GM21723 (cell line): ENCODE data around the gene NTMT2.

Source experiments
- ATAC-seq: cut with Tn5 transposase; IDR thresholded peaks from one replicate; pipeline ENCODE4 v1.9.1; 2021; ENCODE audit warnings: mild to moderate bottlenecking, moderate library complexity; ENCODE audit not compliant: unreplicated experiment

Gene NTMT2

DNA sequence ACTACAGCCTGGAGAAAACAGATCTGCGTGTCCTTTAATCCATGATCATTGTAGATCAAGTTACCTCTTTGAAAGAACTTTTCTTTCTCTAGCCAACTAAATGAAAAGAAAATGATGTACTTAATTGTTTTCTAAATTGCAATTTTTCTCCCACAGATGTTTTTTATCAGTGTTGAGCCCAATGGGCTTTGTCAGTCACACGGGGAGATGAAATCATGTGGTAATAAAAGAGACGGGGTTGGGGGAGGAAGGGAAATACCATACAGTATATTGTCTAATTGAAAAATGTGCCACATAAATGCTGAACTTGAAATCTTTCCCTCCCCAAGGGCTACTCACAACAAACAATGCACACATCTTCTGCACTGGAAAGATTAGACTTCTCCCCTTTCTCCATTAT lies 58.4 kb downstream of the NTMT2 start:
- ATAC-seq = no peak

DNA sequence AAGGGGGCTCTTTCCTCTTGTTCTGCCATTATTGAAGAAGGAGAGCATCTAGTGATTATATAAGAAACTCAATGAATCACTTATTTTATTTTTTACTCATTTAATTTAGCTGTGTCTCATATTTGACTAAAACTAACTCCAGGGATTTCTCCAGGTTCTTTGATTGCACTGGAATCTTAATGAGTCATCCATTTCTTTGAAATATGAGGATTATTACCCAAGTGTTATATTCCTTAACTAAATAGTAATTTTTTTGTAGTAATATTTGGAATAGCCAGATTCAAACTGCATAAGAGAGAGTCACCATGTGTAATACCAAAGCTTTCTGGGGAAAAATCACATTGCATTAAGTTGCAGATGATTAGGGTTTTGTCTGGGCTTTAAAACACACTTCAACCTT lies 59.5 kb downstream of the NTMT2 start:
- no peak for ATAC-seq

DNA sequence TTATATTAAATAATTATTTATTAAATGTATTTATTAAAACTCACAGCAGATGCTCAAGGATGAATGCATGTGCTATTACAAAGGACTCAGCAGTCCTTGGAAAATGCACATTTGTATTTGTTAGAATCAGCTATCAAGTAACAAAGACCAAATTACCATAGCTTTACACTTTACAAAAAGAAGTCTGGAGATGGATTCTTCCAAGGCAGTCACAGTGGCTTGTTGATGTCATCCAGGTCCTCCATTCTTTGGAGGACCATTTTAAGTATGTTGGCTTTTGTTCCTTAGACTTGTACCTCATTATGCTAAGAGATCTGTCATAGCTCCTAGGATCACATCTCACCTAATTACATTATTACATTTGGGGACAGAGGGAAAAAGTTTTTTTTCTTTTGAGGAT lies 63.4 kb downstream of the NTMT2 start:
- no peak for ATAC-seq

DNA sequence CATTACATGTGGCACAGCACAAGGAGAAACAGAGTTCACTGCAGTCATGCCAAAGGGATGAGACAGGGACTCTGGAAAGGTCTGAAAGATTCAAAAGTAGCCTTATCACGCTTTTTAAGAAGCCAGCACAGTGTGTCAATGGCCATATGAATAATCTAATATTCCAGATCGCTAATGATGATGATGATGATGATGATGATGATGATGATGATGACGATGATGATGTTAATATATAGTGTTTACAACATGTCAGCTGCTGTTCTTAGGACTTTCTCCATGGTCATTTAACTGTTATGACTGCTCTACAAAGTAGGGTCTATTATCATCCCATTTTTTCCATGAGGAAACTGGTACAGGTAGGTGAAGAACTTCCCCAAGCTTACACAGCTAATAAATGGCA lies 64.4 kb downstream of the NTMT2 start:
- no peak for ATAC-seq

DNA sequence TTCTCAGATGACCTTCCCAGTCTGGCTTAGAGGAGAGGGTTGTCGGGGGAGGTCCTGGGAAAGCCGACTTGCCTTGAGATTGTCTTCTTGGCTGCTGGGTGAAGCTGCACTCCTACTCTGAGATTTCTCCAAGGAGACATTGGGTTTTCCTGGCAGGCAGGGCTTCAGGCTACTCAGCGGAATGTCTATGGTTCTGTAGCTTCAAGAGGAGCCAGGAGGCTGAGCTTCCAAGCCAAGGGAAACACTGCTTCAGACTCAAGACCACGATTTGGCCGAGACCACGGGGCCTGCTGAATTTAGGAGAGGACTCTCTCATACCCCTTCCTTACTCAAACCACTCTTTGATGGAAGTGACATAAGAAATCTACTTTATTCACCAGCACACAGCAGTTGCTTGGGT lies 67.8 kb downstream of the NTMT2 start:
- no peak for ATAC-seq

DNA sequence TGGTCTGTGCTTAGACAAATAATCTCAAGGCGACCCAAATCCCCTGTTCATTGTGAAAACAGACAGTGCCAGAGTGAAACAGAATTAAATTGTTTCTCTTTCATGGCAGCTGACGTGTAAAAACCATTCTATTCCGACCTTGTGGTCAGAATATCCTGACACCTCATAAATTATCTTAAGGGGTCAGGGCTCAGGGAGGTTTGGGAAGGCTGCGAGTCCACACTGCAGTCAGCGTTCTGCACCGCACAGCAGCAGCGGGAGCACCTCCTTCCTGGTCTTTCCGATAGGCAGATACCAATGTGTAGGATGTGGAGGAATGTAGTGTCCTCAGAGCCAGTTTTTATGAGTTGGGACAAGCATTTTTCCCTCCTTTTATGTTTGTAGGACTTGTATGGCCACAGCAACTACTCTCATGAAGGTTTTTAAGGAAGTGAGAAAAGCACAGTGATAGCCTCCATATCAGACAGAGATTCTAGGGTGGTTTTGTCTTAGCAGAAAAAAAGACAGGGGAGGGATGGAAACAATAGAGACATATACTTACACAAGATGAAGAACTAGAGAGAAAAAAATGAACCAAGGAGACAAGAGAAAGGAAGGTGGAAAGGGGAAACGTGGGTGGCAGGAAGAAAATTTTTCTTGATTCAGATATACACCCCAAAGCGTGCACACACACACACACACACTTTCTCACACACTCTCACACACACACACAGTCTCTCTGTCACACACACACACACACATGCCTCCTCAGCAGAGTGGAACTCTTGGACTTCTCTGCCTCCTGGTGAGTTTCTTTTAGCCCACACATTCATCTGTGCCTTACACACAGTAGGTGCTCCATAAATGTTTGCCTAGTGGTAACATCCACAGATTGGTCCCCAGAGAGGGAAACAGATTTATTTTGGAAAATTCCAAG lies 68.6 kb downstream of the NTMT2 start:
- peak; percentile 82 for ATAC-seq

DNA sequence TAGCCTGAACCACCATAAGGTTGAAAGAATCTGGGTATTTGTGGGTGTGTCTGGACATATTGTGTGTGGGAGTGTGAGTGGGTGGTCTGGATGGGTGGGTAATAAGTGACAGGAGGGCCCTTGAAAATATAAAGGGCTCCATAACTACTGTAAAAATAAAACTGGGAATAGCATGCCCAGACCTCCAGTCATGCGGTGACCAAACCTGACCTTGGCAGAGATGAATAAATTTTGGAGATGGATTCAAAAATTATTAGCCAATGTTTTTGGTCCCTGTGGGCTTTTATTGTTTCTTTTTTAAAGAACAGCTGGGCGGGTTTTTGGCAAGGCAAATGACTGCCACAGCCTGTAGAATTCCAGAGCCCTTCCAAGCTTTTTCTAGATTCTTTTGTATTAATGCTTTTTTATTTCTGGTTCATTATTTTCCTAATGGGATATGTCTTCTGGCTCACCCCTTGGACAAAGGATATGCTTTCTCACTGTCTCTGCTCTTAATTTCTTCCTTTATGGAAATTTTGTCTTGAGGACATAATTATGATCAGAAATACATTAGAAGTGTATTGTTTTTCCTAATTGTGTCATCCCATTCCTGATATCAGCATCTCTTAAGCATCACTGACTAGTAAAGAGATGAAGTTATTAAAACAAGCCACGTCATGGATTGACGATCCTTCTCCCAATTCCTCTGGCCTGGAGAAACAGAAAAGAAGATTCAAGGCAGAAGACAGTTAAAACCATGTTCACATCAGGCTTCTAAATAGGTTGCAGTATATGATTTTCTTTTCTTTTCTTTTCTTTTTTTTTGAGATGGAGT lies 69.5 kb downstream of the NTMT2 start:
- no peak for ATAC-seq

DNA sequence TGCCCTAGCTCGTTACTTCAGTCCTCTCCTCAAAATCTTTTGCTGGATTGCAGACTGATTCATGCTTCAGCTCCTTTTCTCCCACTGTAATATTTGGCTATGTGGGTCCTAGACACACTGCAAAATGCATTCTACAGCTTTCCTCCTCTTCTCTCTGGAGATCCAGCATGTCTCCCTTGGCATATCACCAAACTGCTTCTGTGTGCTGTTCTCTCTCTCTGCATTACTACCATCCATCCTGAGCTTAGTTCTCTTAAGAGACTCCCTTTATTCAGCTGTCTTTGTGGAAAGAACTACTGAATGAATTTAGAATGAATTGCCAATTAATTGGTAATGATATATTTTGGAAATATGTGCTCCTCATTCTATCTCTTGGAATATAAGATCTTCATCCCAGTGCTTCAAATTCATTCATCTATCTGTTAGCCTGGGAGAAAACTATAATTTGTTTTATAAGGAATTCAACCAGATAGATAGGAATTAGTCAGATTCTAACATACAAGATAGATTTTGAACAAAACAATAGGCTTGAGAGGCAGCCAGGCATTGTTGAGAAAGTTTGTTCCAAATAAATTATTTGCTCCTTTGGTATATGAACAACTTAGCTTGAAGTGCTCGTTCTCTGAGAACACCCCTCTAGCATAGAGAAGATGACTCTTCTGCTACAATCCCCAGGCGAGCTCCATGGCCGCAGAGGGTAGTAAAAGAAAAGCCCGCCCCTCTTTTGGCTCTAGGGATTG lies 71.9 kb downstream of the NTMT2 start:
- no peak for ATAC-seq

DNA sequence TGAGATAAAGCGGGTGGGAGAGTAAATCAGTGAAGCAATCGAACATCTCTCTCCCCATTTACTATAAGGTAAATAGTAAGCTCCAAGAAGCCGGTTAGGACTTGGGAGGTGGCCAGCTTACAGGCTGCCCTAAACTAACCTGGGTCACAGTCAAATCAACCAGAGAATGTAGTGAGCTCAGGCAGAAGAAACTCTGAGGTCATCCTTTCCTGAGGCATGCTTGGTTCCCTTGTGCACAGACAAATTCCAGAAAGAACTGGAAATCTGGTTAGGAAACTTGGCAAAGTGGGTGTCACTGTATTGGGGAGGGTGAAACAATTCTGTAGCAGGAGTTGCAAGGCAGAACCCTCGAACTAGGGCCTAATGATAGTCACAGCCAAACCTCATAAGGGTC lies 72.5 kb downstream of the NTMT2 start:
- no peak for ATAC-seq
